GM21619 (cell line): Measurements from ENCODE around the gene FAM13A.
"Not testable (repeated sequence)": the region's sequence is repeated elsewhere in the genome, so short reads cannot be mapped to it uniquely, and the experiment has no call there.

Source experiments
- ATAC-seq: cut with Tn5 transposase; IDR thresholded peaks from one replicate; pipeline ENCODE4 v1.9.1; 2021; ENCODE audit not compliant: unreplicated experiment

The FAM13A gene

GRCh38 chr4:89044147-89044900 is 12.7 kb downstream of the FAM13A start:
- ATAC-seq, result no peak

GRCh38 chr4:89042055-89042454 is 14.9 kb downstream of the FAM13A start:
- ATAC-seq, result no peak

DNA sequence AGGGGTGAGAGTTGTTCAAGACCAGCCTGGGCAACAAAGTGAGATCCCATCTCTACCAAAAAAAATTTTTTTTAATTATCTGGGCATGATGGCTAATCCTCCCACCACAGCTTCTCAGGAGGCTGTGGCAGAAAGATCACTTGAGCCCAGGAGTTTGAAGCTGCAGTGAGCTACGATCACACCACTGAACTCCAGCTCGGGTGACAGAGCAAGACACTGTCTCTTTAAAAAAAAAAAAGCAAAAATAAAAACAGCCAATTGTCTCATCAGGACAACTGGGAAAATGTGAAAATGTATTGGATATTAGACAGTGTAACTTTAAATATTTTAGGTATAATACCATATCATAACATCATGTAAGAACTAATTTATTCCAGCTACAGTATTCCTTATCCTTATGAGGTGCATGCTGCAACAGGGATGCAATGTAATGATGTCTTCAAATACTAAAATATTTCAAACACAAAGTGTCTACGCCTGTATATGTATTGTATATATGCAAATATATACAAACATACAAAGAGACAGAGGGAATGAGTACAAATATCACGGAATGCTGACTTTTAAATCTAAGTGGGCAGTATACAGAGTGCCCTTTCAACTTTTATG is 17.2 kb downstream of the FAM13A start:
- no peak for ATAC-seq

GRCh38 chr4:89036535-89036934 is 20.4 kb downstream of the FAM13A start:
- ATAC-seq, result no peak

DNA sequence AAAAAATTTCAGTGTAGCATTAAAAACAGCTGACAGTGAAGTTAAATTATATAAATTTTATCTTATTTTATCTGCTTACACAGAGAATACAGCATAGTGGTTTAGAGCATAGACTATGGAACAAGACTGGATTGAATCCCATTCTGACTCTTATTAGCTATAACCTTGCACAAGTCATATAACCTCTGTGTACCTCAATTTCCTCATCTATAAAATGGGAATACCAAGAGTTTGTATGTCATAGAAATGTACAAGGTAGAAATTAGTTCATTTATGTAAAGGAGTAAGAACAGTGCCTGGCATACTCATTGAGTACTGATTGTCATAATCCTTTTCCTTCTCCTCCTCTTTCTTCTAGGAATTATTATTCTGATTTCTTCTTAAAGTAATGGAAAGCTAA is 25.7 kb downstream of the FAM13A start:
- no peak for ATAC-seq

- ATAC-seq, result no peak
Measured at GRCh38 chr4:89029591-89029990, 27.4 kb downstream of the FAM13A start.

DNA sequence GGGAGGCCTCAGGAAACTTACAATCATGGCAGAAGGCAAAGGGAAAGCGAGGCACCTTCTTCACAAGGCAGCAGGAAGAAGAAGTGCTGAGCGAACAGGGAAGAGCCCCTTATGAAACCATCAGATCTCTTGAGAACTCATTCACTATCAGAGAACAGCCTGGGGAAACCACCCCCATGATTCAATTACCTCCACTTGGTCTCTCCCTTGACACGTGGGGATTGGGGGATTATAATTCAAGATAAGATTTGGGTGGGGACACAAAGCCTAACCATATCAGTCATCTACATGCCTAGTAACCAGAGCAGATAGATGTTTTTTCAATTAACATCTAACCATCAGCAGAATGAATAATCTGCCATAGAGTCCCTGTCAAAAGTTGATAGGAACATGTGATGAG is 30.4 kb downstream of the FAM13A start:
- ATAC-seq, result no peak

DNA sequence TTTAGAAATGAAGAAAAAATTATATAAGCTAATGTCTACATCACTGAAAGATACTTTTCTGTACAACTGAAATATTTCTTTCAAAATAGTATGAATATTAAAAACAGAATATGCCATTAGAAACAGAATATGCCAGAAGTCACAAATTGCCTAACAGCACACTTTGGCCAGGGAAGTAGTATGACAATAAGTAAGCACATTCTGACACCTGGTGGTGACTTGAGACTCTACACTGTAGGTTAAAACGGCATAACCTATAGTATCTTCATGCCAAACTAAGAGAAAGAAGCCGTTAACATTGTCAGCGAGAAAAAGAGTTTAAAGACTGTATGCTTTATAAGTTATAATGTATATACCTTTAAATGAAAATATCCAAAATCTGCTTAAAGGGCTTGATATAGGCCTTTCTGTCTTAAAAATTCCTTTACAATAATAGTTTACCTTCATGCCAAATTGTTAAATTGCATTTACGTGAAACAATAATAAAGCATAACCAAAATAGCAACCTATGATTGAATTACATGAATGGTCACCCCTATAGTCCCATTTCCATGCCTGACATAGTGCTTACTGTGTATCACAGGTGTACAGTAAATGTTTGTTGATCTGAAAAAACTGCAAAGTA is 32.8 kb downstream of the FAM13A start:
- ATAC-seq, result peak; percentile 96

GRCh38 chr4:89023140-89023539 is 33.8 kb downstream of the FAM13A start:
- ATAC-seq, result no peak

- ATAC-seq, result no peak
Measured at GRCh38 chr4:89022426-89023128, 34.4 kb downstream of the FAM13A start.

DNA sequence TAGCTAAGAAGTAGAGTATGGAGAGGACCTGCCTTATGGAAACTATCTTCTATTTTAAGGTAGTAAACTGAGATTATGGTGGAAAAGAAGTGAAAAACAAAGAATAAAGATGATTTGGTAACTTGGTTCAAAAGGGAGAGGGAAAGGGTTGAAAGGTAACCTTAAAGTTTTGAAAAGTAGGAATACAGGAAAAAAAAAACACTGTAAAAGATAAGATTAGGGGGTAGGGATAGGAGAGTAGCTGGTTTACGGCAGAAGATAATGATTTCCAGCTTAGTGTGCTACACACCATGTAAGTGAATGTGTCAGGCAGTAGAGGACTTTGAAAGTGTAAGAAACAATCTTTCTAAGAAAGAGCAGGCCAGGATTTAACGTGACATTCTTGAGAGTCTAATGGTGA is 35.3 kb downstream of the FAM13A start:
- ATAC-seq, result no peak

DNA sequence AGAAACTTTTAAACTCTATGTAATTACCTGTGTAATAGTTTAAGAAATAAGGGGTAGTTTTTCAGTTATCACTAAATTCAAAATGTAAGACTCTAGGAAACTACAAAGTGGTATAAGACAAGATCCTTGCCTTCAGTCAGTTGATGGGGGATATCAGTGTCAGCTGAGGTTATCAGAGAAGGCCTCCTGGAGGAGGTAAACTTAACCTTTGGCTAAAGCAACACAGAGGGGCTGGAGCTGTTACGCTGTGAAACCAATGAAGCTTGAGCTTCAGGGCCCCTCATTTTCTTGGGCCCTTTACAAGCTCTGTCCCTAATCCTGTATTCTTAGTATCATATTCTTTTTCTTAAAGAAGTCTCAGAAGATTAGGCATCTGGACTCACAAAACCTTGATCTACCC is 35.9 kb downstream of the FAM13A start:
- ATAC-seq, result no peak

DNA sequence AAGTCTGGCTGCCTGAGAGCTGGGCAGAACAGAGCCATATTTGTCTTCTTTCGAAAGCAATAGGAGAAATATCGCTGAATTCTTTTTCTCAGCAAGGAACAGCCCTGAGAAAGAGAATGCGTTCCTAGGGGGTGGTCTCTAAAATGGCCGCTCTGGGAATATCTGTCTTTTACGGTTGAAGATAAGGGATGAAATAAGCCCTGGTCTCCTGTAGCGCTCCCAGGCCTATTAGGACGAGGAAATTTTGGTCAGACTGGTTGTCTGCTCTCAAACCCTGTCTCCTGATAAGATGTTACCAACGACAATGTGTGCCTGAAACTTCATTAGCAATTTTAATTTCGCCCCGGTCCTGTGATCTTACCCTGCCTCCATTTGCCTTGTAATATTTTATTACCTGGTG is 42.1 kb downstream of the FAM13A start:
- not testable (repeated sequence) for ATAC-seq

- ATAC-seq, result no peak
Measured at GRCh38 chr4:89009761-89010369, 47.1 kb downstream of the FAM13A start.

DNA sequence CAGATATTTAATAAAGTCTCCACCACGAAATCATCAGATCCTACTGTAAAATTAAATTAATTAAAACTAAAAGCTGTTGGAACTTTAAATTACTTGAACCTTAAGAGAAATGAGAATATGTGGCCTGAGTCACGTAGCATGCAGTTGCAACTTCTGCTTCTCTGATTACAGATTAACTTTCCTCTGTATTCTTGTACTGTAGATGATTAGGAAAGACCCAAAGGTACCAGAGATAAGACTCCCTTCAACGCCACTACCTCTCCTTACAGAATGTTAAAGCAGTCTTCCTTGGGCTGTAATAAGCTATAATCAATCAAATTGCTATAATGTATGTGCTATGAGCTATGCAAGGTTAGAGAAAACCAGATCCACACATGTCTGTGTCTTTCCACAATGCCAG is 47.9 kb downstream of the FAM13A start:
- ATAC-seq, result peak; percentile 95

GRCh38 chr4:89008166-89008565 is 48.8 kb downstream of the FAM13A start:
- no peak for ATAC-seq

GRCh38 chr4:89007338-89007939 is 49.5 kb downstream of the FAM13A start:
- no peak for ATAC-seq

DNA sequence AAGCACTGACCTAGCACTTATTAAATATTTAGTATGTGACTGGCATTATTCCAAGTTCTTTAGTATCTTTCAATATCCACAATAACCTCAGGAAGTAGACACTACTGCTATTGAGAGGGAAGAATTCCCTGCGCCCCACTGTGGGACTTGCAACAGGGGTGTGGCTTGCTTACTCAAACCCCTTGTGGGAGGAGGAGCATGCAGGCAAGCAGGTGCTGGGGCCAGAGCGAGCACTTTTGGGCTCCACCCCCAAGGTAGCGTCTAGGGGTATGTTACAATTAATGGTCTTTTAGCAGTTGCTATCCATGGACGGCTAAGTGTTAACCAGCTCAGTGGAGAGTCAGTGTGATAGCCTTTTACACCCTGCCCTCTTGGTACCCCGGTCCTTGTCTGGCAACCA is 50.7 kb downstream of the FAM13A start:
- ATAC-seq, result no peak

DNA sequence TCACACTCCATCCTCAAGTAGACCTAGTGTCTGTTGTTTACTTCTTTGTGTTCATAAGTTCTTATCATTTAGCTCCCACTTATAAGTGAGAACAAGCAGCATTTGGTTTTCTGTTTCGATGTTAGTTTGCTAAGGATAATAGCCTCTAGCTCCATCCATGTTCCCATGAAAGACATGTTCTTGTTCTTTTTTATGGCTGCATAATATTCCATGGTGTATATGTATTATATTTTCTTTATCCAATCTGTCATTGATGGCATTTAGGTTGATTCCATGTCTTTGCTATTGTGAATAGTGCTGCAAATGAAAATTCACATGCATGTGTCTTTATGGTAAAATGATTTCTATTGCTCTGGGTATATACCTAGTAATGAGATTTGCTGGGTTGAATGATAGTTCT is 51.9 kb downstream of the FAM13A start:
- ATAC-seq, result not testable (repeated sequence)

- no peak for ATAC-seq
Measured at GRCh38 chr4:89001647-89002445, 55.1 kb downstream of the FAM13A start.
